K562 (cell line): ENCODE data around the gene RTL1. TPM values are rescaled to one million over a fixed set of nuclear protein-coding genes. Genes with fewer than 3 reads are reported as not detected.

Source experiments
- ATAC-seq: fragments of 200-7000 bp; cut with Tn5 transposase; 3 replicates; pipeline ENCODE4 v1.9.1; 2020; ENCODE audit warnings: moderate library complexity
- BruUV-seq: library from RNA; stranded (reverse); fragments of 400-500 nt; replicated peaks from 2 replicates; lab custom pipeline; 2021; lab: Mats Ljungman, UMichigan
- CTCF ChIA-PET: fragments of 300-600 bp; formaldehyde crosslinking; extraction: SDS; loops from one replicate; lab custom pipeline; 2021; ENCODE audit warnings: low intra/inter-chr PET ratio; lab: Yijun Ruan, JAX
- POLR2A ChIA-PET: fragments of 300-600, 350-650 bp; sonication (Branson Sonifier 250); formaldehyde crosslinking; extraction: SDS; loops from one replicate; lab custom pipeline; 2021; ENCODE audit warnings: antibody characterized with exemption, inconsistent platforms; lab: Yijun Ruan, JAX
- DNase-seq, 4 experiments: peaks; one replicate each; pipeline versions ENCODE4 v3.0.0 to v3.0.0-alpha.2; 2011 to 2018; ENCODE audit warnings: low spot score in 3 of 4, mixed read lengths in 3 of 4; ENCODE audit errors: extremely low read depth in 1 of 4
- FAIRE-seq: peaks from 2 replicates; lab custom pipeline; 2011; peaks lifted over from hg19 to GRCh38; lab: Jason Lieb, UNC
- H2AFZ ChIP-seq: 2 replicates; pipeline ENCODE4 v1.6.0; 2011; ENCODE audit warnings: low read depth, low read length, control low read depth, inconsistent platforms
- H3K27ac ChIP-seq: fragments of 200-600 bp; 3 replicates; pipeline ENCODE4 v1.8.0; 2011; ENCODE audit warnings: low read depth, mild to moderate bottlenecking, control low read depth, inconsistent platforms, low read length, moderate library complexity, mixed read lengths; ENCODE audit errors: extremely low read depth
- H3K27me3 ChIP-seq, 2 experiments: fragments of 300-600 bp in 1 of 2; 2 replicates in 1 of 2; 3 replicates in 1 of 2; pipeline versions ENCODE4 v1.6.0 to v1.8.0; 2011; ENCODE audit warnings: inconsistent platforms in 2 of 2, low read length in 2 of 2, mild to moderate bottlenecking in 1 of 2, mixed read lengths in 1 of 2, moderate library complexity in 1 of 2; ENCODE audit not compliant: control insufficient read depth in 2 of 2, insufficient read depth in 2 of 2
- H3K36me3 ChIP-seq: fragments of 300-600 bp; 3 replicates; pipeline ENCODE4 v1.8.0; 2011; ENCODE audit warnings: mild to moderate bottlenecking, low read length, inconsistent platforms; ENCODE audit not compliant: control insufficient read depth, insufficient read depth
- H3K4me1 ChIP-seq, 2 experiments: fragments of 200-600 bp in 1 of 2; replicated peaks in 1 of 2; 2 replicates in 1 of 2; 3 replicates in 1 of 2; pipeline versions ENCODE4 v1.5.1 to v1.8.0; 2011; ENCODE audit warnings: inconsistent platforms in 2 of 2, low read length in 2 of 2, mild to moderate bottlenecking in 1 of 2, mixed read lengths in 1 of 2, moderate library complexity in 1 of 2; ENCODE audit not compliant: control insufficient read depth in 2 of 2, insufficient read depth in 2 of 2
- H3K4me2 ChIP-seq: 2 replicates; pipeline ENCODE4 v1.6.1; 2011; ENCODE audit warnings: low read length, control low read depth, inconsistent platforms, mixed read lengths; ENCODE audit not compliant: insufficient read depth
- H3K4me3 ChIP-seq: fragments of 200-600 bp; sonication (generic), shearing (Covaris generic); 2 replicates; pipeline ENCODE4 v1.5.1; 2016; ENCODE audit warnings: control low read depth, inconsistent platforms
- H3K79me2 ChIP-seq: fragments of 200-600 bp; 3 replicates; pipeline ENCODE4 v1.8.0; 2011; ENCODE audit warnings: low read length, inconsistent platforms; ENCODE audit not compliant: control insufficient read depth, insufficient read depth
- H3K9ac ChIP-seq, 2 experiments: 2 replicates each; pipeline versions ENCODE4 v1.6.0 to v1.6.1; 2011; ENCODE audit warnings: low read depth in 2 of 2, low read length in 2 of 2, control low read depth in 1 of 2, inconsistent platforms in 1 of 2, mild to moderate bottlenecking in 1 of 2, mixed read lengths in 1 of 2; ENCODE audit not compliant: insufficient read depth in 1 of 2
- H3K9me1 ChIP-seq: one replicate; pipeline ENCODE4 v1.6.0; 2011; ENCODE audit warnings: inconsistent platforms, mild to moderate bottlenecking, low read length, moderate library complexity; ENCODE audit not compliant: control insufficient read depth, insufficient read depth
- H3K9me3 ChIP-seq: replicated peaks from 2 replicates; pipeline ENCODE4 v1.5.1; 2011; ENCODE audit warnings: low read depth, low read length, inconsistent platforms; ENCODE audit not compliant: control insufficient read depth, insufficient read depth
- H4K20me1 ChIP-seq: replicated peaks from 2 replicates; pipeline ENCODE4 v1.6.1; 2011; ENCODE audit warnings: low read length, inconsistent platforms, mixed read lengths; ENCODE audit not compliant: control insufficient read depth, insufficient read depth
- BMI1 ChIP-seq: fragments of 150-350 bp; IDR thresholded peaks from 2 replicates; pipeline ENCODE4 v1.6.1; 2014; ENCODE audit warnings: low read length
- CLOCK ChIP-seq: fragments of 250-450 bp; sonication (Bioruptor Pico); IDR thresholded peaks from 2 replicates; pipeline ENCODE4 v1.4.0; 2020; ENCODE audit warnings: mild to moderate bottlenecking, moderate library complexity, borderline replicate concordance
- ELF4 ChIP-seq: fragments of 450-650 bp; formaldehyde crosslinking; IDR thresholded peaks from 2 replicates; pipeline ENCODE4 v1.4.0; 2022; ENCODE audit warnings: missing genetic modification characterization
- HMG20A ChIP-seq: fragments of 450-650 bp; formaldehyde crosslinking; conservative IDR thresholded peaks from 2 replicates; pipeline ENCODE4 v1.4.0; 2020; ENCODE audit warnings: mild to moderate bottlenecking, mixed read lengths
- MTA2 ChIP-seq: fragments of 450-650 bp; IDR thresholded peaks from 2 replicates; pipeline ENCODE4 v1.6.1; 2016; ENCODE audit warnings: low read depth
- MXI1 ChIP-seq: IDR thresholded peaks from 2 replicates; pipeline ENCODE4 v1.6.1; 2011; ENCODE audit warnings: low read depth, mild to moderate bottlenecking, improper control_type of control experiment, low read length
- NFRKB ChIP-seq: fragments of 450-650 bp; IDR thresholded peaks from 2 replicates; pipeline ENCODE4 v1.6.1; 2016; ENCODE audit warnings: low read depth
- NR2F6 ChIP-seq: fragments of 450-650 bp; formaldehyde crosslinking; IDR thresholded peaks from 2 replicates; pipeline ENCODE4 v1.4.0; 2020; ENCODE audit warnings: mild to moderate bottlenecking
- PRMT5 ChIP-seq: sonication (generic); formaldehyde crosslinking; IDR thresholded peaks from 2 replicates; pipeline ENCODE4 v1.5.0; 2020; ENCODE audit warnings: missing genetic modification reagents
- SAFB ChIP-seq: fragments of 200-400 bp; formaldehyde crosslinking; IDR thresholded peaks from 2 replicates; pipeline ENCODE4 v1.6.1; 2017; ENCODE audit warnings: low read depth, low read length, borderline replicate concordance
- SMAD4 ChIP-seq: fragments of 250-450 bp; sonication (Bioruptor Pico); conservative IDR thresholded peaks from 2 replicates; pipeline ENCODE4 v1.8.0; 2021; ENCODE audit warnings: inconsistent platforms, mild to moderate bottlenecking, moderate library complexity
- STAT5A ChIP-seq: IDR thresholded peaks from 2 replicates; pipeline ENCODE4 v1.6.1; 2012; ENCODE audit warnings: low read length, inconsistent platforms, borderline replicate concordance
- TAF7 ChIP-seq: fragments of 450-650 bp; IDR thresholded peaks from 2 replicates; pipeline ENCODE4 v1.6.1; 2016; ENCODE audit warnings: missing genetic modification characterization, missing compliant biosample characterization
- TBL1XR1 ChIP-seq, 2 experiments: IDR thresholded peaks; 2 replicates each; pipeline ENCODE4 v1.6.1; 2012; ENCODE audit warnings: improper control_type of control experiment in 2 of 2, low read length in 2 of 2, mild to moderate bottlenecking in 1 of 2
- ZNF655 ChIP-seq: fragments of 250-450 bp; sonication (Bioruptor Pico); IDR thresholded peaks from 2 replicates; pipeline ENCODE4 v1.5.0; 2021
- WGBS: fragments of 100-300 bp; shearing (Covaris generic); methylation state at CpG from one replicate; pipeline ENCODE4 v1.1.6; 2016; ENCODE audit warnings: low coverage, mixed read lengths; ENCODE audit not compliant: insufficient coverage; ENCODE audit errors: missing lambda C conversion rate; 5-methylcytosine and 5-hydroxymethylcytosine counted together
- in situ Hi-C: fragments of 300-500 bp; cut with MboI; formaldehyde crosslinking; loops from 4 replicates; pipeline ENCODE4 v1.15.0; 2018; ENCODE audit warnings: inconsistent platforms, mixed read lengths
- intact Hi-C: fragments of 100-400 bp; cut with micrococcal nuclease; formaldehyde crosslinking; loops from 2 replicates; pipeline ENCODE4 v1.14.2; 2022
- polyA plus RNA-seq, 8 experiments: library from polyadenylated mRNA; depleted of rRNA in 4 of 8; stranded (reverse) in 5 of 8; unstranded in 3 of 8; fragments of >200 nt; fragmentation: Nextera tagmentation in 2 of 8; fragmentation: Illumina TruSeq in 1 of 8; extraction: Ambion mirVana in 2 of 8; extraction: Trizol in 1 of 8; gene quantifications; 2 replicates each; pipeline versions ENCODE4 v1.2.1 to v1.2.3, GENCODE V29; 2011 to 2014; ENCODE audit warnings: inconsistent platforms in 1 of 8, missing spikeins in 1 of 8
- total RNA-seq, 7 experiments: library from RNA; depleted of rRNA in 6 of 7; stranded (reverse); fragments of >200 nt in 6 of 7; fragmentation: Illumina TruSeq in 2 of 7; extraction: Trizol in 2 of 7; gene quantifications; 2 replicates each; pipeline versions ENCODE4 v1.2.1 to v1.2.3, GENCODE V29; 2011 to 2021; ENCODE audit warnings: low replicate concordance in 1 of 7

RTL1 gene
- total and polyA plus RNA-seq, 9 of the 15 experiments (the other 6 are each of a cell fraction or from before 2014, with no cell fraction given), result not detected

DNA sequence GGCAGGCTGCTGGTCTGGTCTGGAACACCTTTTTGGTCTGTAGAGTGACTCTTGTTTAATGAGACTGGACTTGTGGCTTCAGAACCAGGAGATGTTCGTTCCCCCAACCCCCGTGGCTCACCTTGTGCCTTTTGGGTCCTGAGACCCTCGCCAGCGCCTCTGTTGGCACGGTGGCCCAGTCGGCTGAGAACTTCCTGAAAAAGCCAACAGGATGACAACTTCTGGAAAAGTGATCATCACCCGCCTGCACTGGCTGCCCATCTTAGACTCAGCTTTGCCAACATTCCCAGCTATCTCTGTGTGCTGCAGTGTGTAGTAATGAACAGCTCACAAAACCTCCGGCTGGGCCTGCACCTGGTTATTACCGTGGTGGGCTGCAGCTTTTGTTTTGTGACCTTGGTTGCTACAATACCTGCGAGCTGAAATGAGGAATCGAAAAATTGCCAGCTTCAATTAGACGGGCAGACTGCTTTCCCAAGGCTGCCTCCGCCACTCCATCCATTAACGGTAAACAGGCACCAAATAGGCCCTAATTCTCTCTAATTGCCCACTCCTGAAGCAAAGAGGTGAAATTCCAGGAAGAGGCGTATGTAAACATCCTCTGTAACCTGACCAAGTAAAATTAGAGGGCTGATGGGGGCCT is 61.6 kb downstream of the RTL1 start:
- no peak for TF ChIP-seq ZNF655 (CRISPR knock-in tag)
- no peak for TF ChIP-seq MXI1
- no peak for TF ChIP-seq TAF7
- no peak for TF ChIP-seq HMG20A (CRISPR knock-in tag)
- no peak for TF ChIP-seq PRMT5
- no peak for TF ChIP-seq NR2F6 (CRISPR knock-in tag)
- no peak for TF ChIP-seq SAFB
- TF ChIP-seq CLOCK (CRISPR knock-in tag), result no peak
- TF ChIP-seq TBL1XR1 (IDR thresholded peaks at IDR 0.05; ENCODE audit: low read length in 2 of 2), result no peak
- no peak for TF ChIP-seq MTA2
- TF ChIP-seq BMI1, result no peak
- TF ChIP-seq STAT5A, result no peak
- TF ChIP-seq ELF4 (CRISPR knock-in tag), result no peak
- no peak for TF ChIP-seq NFRKB
- TF ChIP-seq SMAD4, result no peak
- FAIRE-seq, result no peak
- Histone ChIP-seq H2AFZ (peak overlapping the region; percentile 74; the same call in 1 of the 2 replicates), H3K4me3 (no peak overlapping the region), H3K79me2 (no peaks in the 10 kb centered on the region), H3K4me2 (no peak overlapping the region), H3K9ac (no peak overlapping the region), H3K36me3 (no peaks in the 10 kb centered on the region), H3K4me1 (peaks cover 0 to 34% of the 10 kb centered on the region in 2 experiments; a peak in 3 of 5 replicates), H3K9me1 (no peaks in the 10 kb centered on the region), H3K27ac (no peak overlapping the region), H4K20me1 (no peaks in the 10 kb centered on the region; the same call in 1 of the 2 replicates), H3K9me3 (no peaks in the 10 kb centered on the region), H3K27me3 (no peaks in the 10 kb centered on the region)
- intact Hi-C loops (no loop called here), in situ Hi-C loops (loop anchor here (10.0 kb wide), 1 partner anchor 177 kb away; no protein-coding TSS in a partner anchor)
- no peak for DNase-seq
- ChIA-PET POLR2A (no interaction called here), CTCF (no interaction called here)
- BruUV-seq, result no TSS peak
- ATAC-seq, result no peak
- WGBS, result 81% methylated on average over 14 of the region's 15 CpGs
